Activated T-cell treated with anti-CD3 and anti-CD28 coated beads for 24 hours (primary cell): ENCODE data around the gene BRSK2.
"Not testable (repeated sequence)": the region's sequence is repeated elsewhere in the genome, so short reads cannot be mapped to it uniquely, and the experiment has no call there.

Experiments used
- DNase-seq: peaks from one replicate; pipeline ENCODE4 v3.0.0-alpha.2; 2020; ENCODE audit warnings: low read depth

Gene BRSK2

GRCh38 chr11:1389932-1390568 is at the start of gene BRSK2:
BRSK2 (plus strand) TSS chr11:1389934; CDS start chr11:1390285, 351 bp downstream.
- no peak for DNase-seq

DNA sequence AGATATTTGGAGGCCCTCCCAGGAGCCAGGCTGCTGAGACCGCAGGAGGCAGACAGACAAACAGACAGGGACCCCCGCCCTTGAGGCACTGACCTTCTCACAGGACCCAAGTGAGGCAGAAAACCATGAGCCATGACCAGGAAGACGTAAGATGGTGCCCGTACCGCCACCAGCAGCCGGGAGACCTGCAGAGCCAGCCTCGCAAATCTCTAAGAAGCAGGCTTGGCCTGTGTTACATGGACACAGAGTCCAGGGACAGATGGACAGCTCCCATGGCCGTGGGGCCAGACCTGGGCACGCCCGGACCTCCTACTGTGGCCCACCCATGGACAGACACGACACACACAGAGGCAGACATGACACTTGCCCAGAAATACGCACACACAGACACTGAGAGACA is 49.6 kb upstream of the BRSK2 start:
- no peak for DNase-seq

GRCh38 chr11:1341226-1341625 is 48.5 kb upstream of the BRSK2 start:
- not testable (repeated sequence) for DNase-seq

DNA sequence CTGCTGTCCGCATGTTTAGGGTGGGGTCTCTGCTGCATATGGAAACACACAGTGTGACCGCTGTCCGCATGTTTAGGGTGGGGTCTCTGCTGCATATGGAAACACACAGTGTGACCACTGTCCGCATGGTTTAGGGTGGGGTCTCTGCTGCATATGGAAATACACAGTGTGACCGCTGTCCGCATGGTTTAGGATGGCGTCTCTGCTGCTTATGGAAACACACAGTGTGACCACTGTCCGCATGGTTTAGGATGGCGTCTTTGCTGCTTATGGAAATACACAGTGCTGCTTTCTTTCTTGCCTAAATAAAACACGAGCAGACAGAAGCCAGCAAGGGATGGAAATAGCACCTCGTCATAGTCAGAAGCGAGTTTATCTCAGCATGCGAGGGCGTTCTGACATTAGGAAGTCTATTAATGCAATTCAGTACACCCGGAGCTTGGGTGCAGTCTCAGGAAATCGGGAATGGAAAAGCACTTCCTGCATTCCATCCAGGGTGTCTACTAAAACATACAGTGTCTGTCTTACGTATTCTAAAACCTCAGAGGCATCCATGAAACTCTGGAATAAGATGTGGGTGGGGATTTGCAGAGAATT is 47.7 kb upstream of the BRSK2 start:
- DNase-seq = no peak

GRCh38 chr11:1342946-1343345 is 46.8 kb upstream of the BRSK2 start:
- DNase-seq = no peak

DNA sequence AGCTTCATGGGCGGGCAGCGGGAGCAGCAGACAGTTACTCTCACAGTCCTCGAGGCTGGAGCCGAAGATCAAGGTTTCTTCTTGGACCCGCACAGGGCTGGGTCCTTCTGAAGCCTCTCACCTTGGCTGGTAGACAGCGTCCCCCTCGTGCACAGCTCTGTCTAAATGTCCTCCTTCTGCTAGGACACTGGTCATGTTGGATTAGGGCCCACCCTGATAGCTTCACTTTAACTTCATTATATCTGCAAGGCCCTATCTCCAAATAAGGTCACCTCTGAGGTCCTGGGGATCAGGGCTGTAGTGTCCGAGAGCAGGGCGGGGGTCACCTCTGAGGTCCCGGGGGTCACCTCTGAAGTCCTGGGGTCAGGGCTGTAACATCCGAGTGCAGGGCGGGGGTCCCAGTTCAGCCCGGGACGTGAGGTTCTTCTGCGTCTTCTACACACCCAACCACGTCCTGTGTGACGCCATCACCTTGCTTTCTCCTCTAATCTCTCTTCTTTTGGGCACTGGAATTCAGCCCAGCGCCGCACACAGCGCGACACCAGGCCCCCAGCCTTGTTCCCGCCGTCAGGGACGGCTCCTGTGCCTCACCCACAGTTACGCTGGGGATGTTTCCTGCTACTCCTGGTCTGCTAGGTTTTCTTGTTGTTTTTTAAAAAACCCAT is 46.2 kb upstream of the BRSK2 start:
- DNase-seq = no peak

DNA sequence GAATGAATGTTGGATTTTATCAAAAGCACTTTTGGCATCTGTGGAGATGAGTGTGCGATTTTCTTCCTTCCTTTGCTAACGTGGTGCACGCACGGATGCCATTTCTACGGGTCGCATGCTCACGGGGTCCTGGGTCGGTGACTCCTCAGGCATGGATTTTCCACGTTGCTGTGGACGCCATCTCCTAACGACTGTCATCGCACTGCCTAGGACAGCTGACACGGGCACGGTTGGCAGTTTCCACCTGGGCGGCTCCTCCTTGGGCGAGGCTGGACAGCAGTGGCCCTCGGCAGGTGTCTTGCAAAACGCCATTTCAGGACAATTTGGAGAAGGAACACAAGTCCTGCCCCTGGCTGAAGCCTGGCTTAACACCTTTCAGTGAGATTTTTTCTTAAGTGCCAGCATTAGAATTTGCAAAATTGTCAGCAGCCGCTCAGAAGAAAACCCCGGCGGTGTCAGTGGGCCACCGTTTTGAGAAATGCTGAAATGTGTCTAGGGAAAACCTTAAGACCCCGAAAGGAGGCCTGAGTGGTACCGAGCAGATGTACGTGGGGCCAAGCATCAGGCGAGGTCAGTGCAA is 45.6 kb upstream of the BRSK2 start:
- DNase-seq = no peak

GRCh38 chr11:1345737-1346513 is 43.8 kb upstream of the BRSK2 start:
- DNase-seq = no peak

- DNase-seq = no peak
Observed at GRCh38 chr11:1346669-1347390, 42.9 kb upstream of the BRSK2 start.

DNA sequence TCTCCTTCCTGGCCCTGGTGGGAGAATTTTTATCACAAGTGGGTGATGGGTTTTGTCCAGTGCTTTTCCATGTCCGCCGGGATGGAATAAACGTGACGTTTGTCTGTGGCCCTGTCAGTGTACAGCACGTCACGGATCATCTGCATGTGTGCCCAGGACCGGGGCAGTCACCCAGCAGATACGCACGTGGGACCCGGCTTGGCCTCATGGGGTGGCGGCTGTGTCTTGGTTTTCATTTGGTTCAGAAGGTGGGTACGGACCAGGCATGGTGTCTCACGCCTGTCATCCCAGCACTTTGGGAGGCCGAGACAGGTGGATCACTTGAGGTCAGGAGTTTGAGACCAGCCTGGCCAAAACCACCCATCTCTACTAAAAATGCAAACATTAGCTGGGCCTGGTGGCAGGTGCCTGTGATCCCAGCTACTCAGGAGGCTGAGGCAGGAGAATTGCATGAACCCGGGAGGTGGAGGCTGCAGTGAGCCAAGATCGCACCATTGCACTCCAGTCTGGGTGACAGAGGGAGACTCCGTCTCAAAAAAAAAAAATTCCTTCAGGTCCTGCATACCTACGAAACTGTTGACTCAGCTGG is 42.2 kb upstream of the BRSK2 start:
- DNase-seq = not testable (repeated sequence)

GRCh38 chr11:1348146-1348795 is 41.5 kb upstream of the BRSK2 start:
- DNase-seq = no peak

GRCh38 chr11:1348796-1349326 is 40.9 kb upstream of the BRSK2 start:
- no peak for DNase-seq

DNA sequence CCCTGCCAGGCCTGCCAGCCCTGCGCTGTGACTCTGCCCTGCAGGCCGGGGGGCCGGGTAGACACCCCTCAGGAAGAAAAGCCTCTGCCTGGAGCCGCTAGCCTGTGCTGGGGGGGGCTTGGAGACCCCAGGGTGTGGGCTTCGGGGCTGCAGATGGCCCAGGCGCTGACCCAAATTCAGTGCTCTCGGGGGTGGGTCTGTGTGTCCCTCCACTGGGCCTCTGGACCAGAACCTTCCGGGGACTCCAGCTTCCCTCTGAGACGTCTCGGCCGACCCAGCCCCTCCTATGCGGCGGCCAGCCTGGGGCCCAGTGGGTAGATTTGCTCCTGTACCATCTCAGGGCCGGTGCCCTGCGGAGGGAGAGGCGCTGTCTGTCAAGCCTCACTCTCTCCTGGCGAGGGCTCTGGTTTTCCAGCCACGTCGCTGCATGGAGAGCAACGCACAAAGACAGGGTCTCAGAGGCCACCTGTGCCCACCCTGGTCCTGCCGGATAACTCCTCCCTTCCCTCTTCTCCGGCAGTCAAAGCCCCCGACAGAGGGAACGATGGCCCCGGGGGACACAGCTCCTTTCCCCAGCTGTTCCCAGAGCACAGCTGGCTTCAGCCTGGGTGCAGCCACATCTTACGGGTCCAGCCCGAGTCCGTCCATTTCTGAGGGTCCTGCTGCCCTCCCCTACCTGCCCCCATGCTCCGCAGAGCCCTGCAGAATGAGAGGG is 40.2 kb upstream of the BRSK2 start:
- no peak for DNase-seq

GRCh38 chr11:1350086-1350725 is 39.5 kb upstream of the BRSK2 start:
- DNase-seq = no peak

DNA sequence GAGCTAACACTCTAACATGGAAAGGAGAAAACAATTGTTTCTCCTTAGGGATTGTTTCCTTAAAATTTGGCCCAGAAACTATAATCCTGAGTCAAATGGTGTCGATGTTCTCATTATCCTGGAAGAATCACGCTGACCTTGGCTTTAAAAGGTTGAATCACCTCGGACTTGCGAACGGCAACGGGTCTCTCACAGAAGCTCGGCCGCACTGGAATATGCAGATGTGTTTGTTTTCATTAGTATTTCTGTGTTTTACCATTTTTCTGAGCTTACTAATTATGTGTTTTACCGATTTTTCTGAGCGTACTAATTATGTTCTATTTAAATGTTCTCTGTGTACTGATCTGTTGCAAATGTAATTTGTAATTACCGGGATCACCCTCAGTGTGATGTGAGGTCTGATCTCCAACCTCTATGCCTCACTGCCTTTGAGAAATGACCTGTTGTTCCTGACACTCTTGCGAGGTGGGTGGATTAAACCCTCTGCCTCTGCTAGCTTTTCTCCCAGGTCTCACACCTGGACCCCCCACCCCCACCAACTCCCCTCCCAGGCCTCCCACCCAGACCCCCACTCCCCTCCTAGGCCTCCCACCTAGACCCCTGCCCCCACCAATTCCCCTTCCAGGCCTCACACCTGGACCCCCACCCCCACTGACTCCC is 38.3 kb upstream of the BRSK2 start:
- DNase-seq = no peak

- no peak for DNase-seq
Observed at GRCh38 chr11:1352696-1353382, 36.9 kb upstream of the BRSK2 start.

DNA sequence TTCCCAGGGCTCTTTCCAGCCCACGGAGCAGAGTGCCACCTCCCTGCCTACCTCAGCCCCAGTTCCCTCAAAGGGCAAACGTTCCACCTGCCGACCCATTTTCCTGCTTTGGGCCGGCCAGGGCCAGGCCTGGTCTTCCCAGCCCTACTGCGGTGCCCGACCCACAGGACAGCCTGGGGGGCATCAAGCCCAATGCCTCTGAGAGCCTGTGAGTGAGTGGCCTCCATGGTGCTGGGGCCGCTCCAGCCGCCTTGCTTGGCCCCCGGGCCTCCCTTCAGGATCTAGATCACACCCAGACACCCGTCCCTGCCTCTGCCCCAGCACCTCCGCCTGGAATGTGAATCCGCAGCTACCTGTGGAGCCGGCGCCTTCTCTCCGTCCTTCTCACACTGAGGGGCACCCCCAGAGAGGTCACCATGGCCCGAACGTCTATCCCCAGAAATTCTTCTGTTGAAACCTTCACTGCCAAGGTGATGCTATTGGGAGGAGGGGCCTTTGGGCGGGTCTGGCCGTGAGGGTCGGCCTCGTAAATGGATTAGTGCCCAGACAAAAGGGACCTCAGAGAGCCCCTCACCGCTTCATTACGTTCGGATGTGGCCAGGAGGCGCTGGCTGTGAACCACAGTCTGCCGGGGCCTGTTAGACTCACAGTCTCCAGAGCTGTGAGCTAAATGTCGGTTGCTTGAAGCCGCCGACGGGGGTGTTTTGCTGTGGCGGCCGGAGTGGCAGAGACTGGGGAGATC is 36.2 kb upstream of the BRSK2 start:
- no peak for DNase-seq
